ENCODE measurements around the gene CFAP45.

Gene CFAP45

GRCh38 chr1:159873530-159874143 is 26.3 kb downstream of the CFAP45 start:
- DNase-seq (ENCODE audit: low read depth), result no peak
- no peak for TF ChIP-seq CTCF (IDR thresholded peaks at IDR 0.05; ENCODE audit: low read depth, low read length, missing control alignments)

GRCh38 chr1:159872891-159873290 is 27.1 kb downstream of the CFAP45 start:
- TF ChIP-seq CTCF (IDR thresholded peaks at IDR 0.05; ENCODE audit: low read depth, low read length, missing control alignments), result no peak
- no peak for DNase-seq (ENCODE audit: low read depth)
- no peak overlapping the region for H3K4me3 ChIP-seq (ENCODE audit: low read depth, low read length)

More at GRCh38 chr1:159873530-159874143, 26.3 kb downstream of the CFAP45 start:
- no peak overlapping the region for H3K4me3 ChIP-seq (ENCODE audit: low read depth, low read length)

- no peak overlapping the region for H3K4me3 ChIP-seq (ENCODE audit: low read depth, low read length)
- no peak for TF ChIP-seq CTCF (IDR thresholded peaks at IDR 0.05; ENCODE audit: low read depth, low read length, missing control alignments)
- DNase-seq (ENCODE audit: low read depth), result no peak
Measured at GRCh38 chr1:159870704-159871103, 29.3 kb downstream of the CFAP45 start.

- no peak overlapping the region for H3K4me3 ChIP-seq (ENCODE audit: low read depth, low read length)
- DNase-seq (ENCODE audit: low read depth), result no peak
- no peak for TF ChIP-seq CTCF (IDR thresholded peaks at IDR 0.05; ENCODE audit: low read depth, low read length, missing control alignments)
Measured at GRCh38 chr1:159869607-159870006, 30.4 kb downstream of the CFAP45 start.

GRCh38 chr1:159869173-159869572 is 30.8 kb downstream of the CFAP45 start:
- no peak overlapping the region for H3K4me3 ChIP-seq (ENCODE audit: low read depth, low read length)
- DNase-seq (ENCODE audit: low read depth), result no peak
- no peak for TF ChIP-seq CTCF (IDR thresholded peaks at IDR 0.05; ENCODE audit: low read depth, low read length, missing control alignments)

- no peak overlapping the region for H3K4me3 ChIP-seq (ENCODE audit: low read depth, low read length)
- no peak for DNase-seq (ENCODE audit: low read depth)
- TF ChIP-seq CTCF (IDR thresholded peaks at IDR 0.05; ENCODE audit: low read depth, low read length, missing control alignments), result no peak
Measured at GRCh38 chr1:159868766-159869165, 31.2 kb downstream of the CFAP45 start.

GRCh38 chr1:159867664-159868026 is 32.3 kb downstream of the CFAP45 start:
- H3K4me3 ChIP-seq (ENCODE audit: low read depth, low read length), result no peak overlapping the region
- DNase-seq (ENCODE audit: low read depth), result no peak
- TF ChIP-seq CTCF (IDR thresholded peaks at IDR 0.05; ENCODE audit: low read depth, low read length, missing control alignments), result no peak

Measured in GM12864 (cell line).